ENCODE measurements around the gene LRRC45.

- TF ChIP-seq, protein P1, sequence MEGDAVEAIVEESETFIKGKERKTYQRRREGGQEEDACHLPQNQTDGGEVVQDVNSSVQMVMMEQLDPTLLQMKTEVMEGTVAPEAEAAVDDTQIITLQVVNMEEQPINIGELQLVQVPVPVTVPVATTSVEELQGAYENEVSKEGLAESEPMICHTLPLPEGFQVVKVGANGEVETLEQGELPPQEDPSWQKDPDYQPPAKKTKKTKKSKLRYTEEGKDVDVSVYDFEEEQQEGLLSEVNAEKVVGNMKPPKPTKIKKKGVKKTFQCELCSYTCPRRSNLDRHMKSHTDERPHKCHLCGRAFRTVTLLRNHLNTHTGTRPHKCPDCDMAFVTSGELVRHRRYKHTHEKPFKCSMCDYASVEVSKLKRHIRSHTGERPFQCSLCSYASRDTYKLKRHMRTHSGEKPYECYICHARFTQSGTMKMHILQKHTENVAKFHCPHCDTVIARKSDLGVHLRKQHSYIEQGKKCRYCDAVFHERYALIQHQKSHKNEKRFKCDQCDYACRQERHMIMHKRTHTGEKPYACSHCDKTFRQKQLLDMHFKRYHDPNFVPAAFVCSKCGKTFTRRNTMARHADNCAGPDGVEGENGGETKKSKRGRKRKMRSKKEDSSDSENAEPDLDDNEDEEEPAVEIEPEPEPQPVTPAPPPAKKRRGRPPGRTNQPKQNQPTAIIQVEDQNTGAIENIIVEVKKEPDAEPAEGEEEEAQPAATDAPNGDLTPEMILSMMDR (conservative IDR thresholded peaks at IDR 0.05): no peak
- no peak for TF ChIP-seq ZFX (IDR thresholded peaks at IDR 0.05)
Measured at GRCh38 chr17:82016061-82016874, 6.8 kb upstream of the LRRC45 start.
